Activated T-cell treated with anti-CD3 and anti-CD28 coated beads, Interleukin-2, amount 50 U/mL, for 72 hours (primary cell): ENCODE measurements around the gene CTAGE9. TPM values are rescaled to one million over a fixed set of nuclear protein-coding genes. Genes with fewer than 3 reads are reported as not detected.
A peak's percentile ranks its signal among the peaks of the same experiment; 100 is the strongest.
"Not testable (repeated sequence)": the region's sequence is repeated elsewhere in the genome, so short reads cannot be mapped to it uniquely, and the experiment has no call there.

Experiments used
- ATAC-seq, 2 donors: fragments of 150-1000 bp; cut with Tn5 transposase; replicated peaks in 1 of 2; 2 replicates each; pipeline ENCODE4 v1.10.0; 2021; ENCODE audit warnings: moderate library complexity in 2 of 2, mild to moderate bottlenecking in 1 of 2
- DNase-seq, 2 donors: peaks; one replicate each; pipeline ENCODE4 v3.0.0; 2021 to 2022; ENCODE audit warnings: mixed read lengths in 1 of 2
- H3K27ac Mint-ChIP-seq: one replicate; pipeline ENCODE4 v1.8.0; 2022; ENCODE audit warnings: mild to moderate bottlenecking, moderate library complexity, mixed read lengths
- H3K27me3 Mint-ChIP-seq: one replicate; pipeline ENCODE4 v1.8.0; 2022; ENCODE audit warnings: low read depth, mixed read lengths
- H3K36me3 Mint-ChIP-seq, 2 donors: one replicate each; pipeline ENCODE4 v1.8.0; 2022; ENCODE audit warnings: mixed read lengths in 2 of 2, mild to moderate bottlenecking in 1 of 2; ENCODE audit not compliant: insufficient read depth in 2 of 2
- H3K4me1 Mint-ChIP-seq: one replicate; pipeline ENCODE4 v1.8.0; 2022; ENCODE audit warnings: low read depth, mixed read lengths
- H3K4me3 Mint-ChIP-seq, 2 donors: one replicate each; pipeline ENCODE4 v1.8.0; 2022; ENCODE audit warnings: mild to moderate bottlenecking in 2 of 2, mixed read lengths in 2 of 2, moderate library complexity in 2 of 2
- H3K9me3 Mint-ChIP-seq, 2 donors: one replicate each; pipeline ENCODE4 v1.8.0; 2022; ENCODE audit warnings: mixed read lengths in 2 of 2
- total RNA-seq, 2 donors: library from RNA; stranded (reverse); gene quantifications; one replicate each; pipeline ENCODE4 v1.2.3, GENCODE V29; 2022

The CTAGE9 gene
- total RNA-seq, 2 donors from 2014 or later: not detected

- DNase-seq: no peak
- no peaks in the 10 kb centered on the region for H3K36me3 Mint-ChIP-seq
- H3K27ac Mint-ChIP-seq: no peak overlapping the region
- no peak for ATAC-seq
- peaks cover under 1% of the 10 kb centered on the region for H3K27me3 Mint-ChIP-seq
- H3K4me3 Mint-ChIP-seq: no peak overlapping the region
- no peaks in the 10 kb centered on the region for H3K4me1 Mint-ChIP-seq
- H3K9me3 Mint-ChIP-seq: no peaks in the 10 kb centered on the region
These were observed 10.3 kb upstream of the CTAGE9 start for GRCh38 chr6:131721161-131721560.

GRCh38 chr6:131717836-131718542 lies 7.2 kb upstream of the CTAGE9 start:
- Mint-ChIP-seq H3K4me1 (no peaks in the 10 kb centered on the region), H3K27me3 (peaks cover 5% of the 10 kb centered on the region), H3K9me3 (no peaks in the 10 kb centered on the region), H3K4me3 (no peak overlapping the region), H3K27ac (no peak overlapping the region), H3K36me3 (no peaks in the 10 kb centered on the region)
- no peak for ATAC-seq
- no peak for DNase-seq

GRCh38 chr6:131715567-131715966 lies 4.8 kb upstream of the CTAGE9 start:
- H3K4me1 Mint-ChIP-seq, H3K36me3 Mint-ChIP-seq, DNase-seq, H3K27ac Mint-ChIP-seq, H3K4me3 Mint-ChIP-seq, H3K27me3 Mint-ChIP-seq, H3K9me3 Mint-ChIP-seq: not testable (repeated sequence)
- peak in 1 of 2 donors; percentile 34 for ATAC-seq

- not testable (repeated sequence) for H3K4me3 Mint-ChIP-seq, H3K27me3 Mint-ChIP-seq, H3K36me3 Mint-ChIP-seq, DNase-seq, H3K4me1 Mint-ChIP-seq, ATAC-seq, H3K27ac Mint-ChIP-seq, H3K9me3 Mint-ChIP-seq
These were observed 6.9 kb downstream of the CTAGE9 start for GRCh38 chr6:131703905-131704304.

GRCh38 chr6:131700851-131701250 lies 10.0 kb downstream of the CTAGE9 start:
- not testable (repeated sequence) for ATAC-seq, H3K9me3 Mint-ChIP-seq, H3K4me3 Mint-ChIP-seq, H3K27ac Mint-ChIP-seq, H3K4me1 Mint-ChIP-seq, H3K27me3 Mint-ChIP-seq, H3K36me3 Mint-ChIP-seq, DNase-seq

- Mint-ChIP-seq H3K4me3 (no peak overlapping the region), H3K36me3 (no peaks in the 10 kb centered on the region), H3K4me1 (no peaks in the 10 kb centered on the region), H3K9me3 (no peaks in the 10 kb centered on the region), H3K27me3 (no peaks in the 10 kb centered on the region), H3K27ac (no peak overlapping the region)
- ATAC-seq: no peak
- DNase-seq: no peak
These were observed 13.9 kb downstream of the CTAGE9 start for GRCh38 chr6:131696956-131697355.

- no peaks in the 10 kb centered on the region for H3K9me3 Mint-ChIP-seq
- H3K36me3 Mint-ChIP-seq: no peaks in the 10 kb centered on the region
- ATAC-seq: peak; percentile 67 to 71
- peaks cover 1% of the 10 kb centered on the region for H3K4me1 Mint-ChIP-seq
- peak; percentile 29 to 37 for DNase-seq
- H3K27me3 Mint-ChIP-seq: no peaks in the 10 kb centered on the region
- H3K4me3 Mint-ChIP-seq: no peak overlapping the region
- no peak overlapping the region for H3K27ac Mint-ChIP-seq
These were observed 15.9 kb downstream of the CTAGE9 start for GRCh38 chr6:131694832-131695426.

- no peaks in the 10 kb centered on the region for H3K9me3 Mint-ChIP-seq
- no peak overlapping the region for H3K4me3 Mint-ChIP-seq
- peaks cover 17% of the 10 kb centered on the region for H3K4me1 Mint-ChIP-seq
- peaks cover 0 to 2% of the 10 kb centered on the region in 2 donors for H3K36me3 Mint-ChIP-seq
- H3K27ac Mint-ChIP-seq: no peak overlapping the region
- ATAC-seq: no peak
- peaks cover 6% of the 10 kb centered on the region for H3K27me3 Mint-ChIP-seq
- no peak for DNase-seq
These were observed 17.4 kb downstream of the CTAGE9 start for GRCh38 chr6:131693384-131693783.

- Mint-ChIP-seq H3K9me3 (no peaks in the 10 kb centered on the region), H3K36me3 (peaks cover 0 to 2% of the 10 kb centered on the region in 2 donors), H3K4me3 (no peak overlapping the region), H3K27ac (no peak overlapping the region), H3K4me1 (peaks cover 25% of the 10 kb centered on the region), H3K27me3 (peaks cover 6% of the 10 kb centered on the region)
- no peak for ATAC-seq
- DNase-seq: no peak
These were observed 18.2 kb downstream of the CTAGE9 start for GRCh38 chr6:131692589-131692988.

GRCh38 chr6:131692031-131692430 lies 18.8 kb downstream of the CTAGE9 start:
- Mint-ChIP-seq H3K4me1 (peaks cover 30% of the 10 kb centered on the region), H3K9me3 (no peaks in the 10 kb centered on the region), H3K4me3 (no peak overlapping the region), H3K27me3 (peaks cover 6% of the 10 kb centered on the region), H3K36me3 (peaks cover 0 to 2% of the 10 kb centered on the region in 2 donors), H3K27ac (no peak overlapping the region)
- ATAC-seq: no peak
- no peak for DNase-seq

- Mint-ChIP-seq H3K27me3 (peaks cover 6% of the 10 kb centered on the region), H3K9me3 (no peaks in the 10 kb centered on the region), H3K4me3 (peak overlapping the region; percentile 30 to 74), H3K36me3 (peaks cover 0 to 2% of the 10 kb centered on the region in 2 donors), H3K27ac (peak overlapping the region; percentile 74), H3K4me1 (peaks cover 50% of the 10 kb centered on the region)
- DNase-seq (peak in 1 of 2 donors; percentile 13), ATAC-seq (peak; percentile 70 to 78)
These were observed 22.5 kb downstream of the CTAGE9 start for GRCh38 chr6:131688286-131688685.

- Mint-ChIP-seq H3K27ac (no peak overlapping the region), H3K4me1 (peaks cover 54% of the 10 kb centered on the region), H3K9me3 (no peaks in the 10 kb centered on the region), H3K36me3 (peaks cover 0 to 2% of the 10 kb centered on the region in 2 donors), H3K27me3 (peaks cover 6% of the 10 kb centered on the region), H3K4me3 (no peak overlapping the region)
- peak in 1 of 2 donors; percentile 20 for ATAC-seq
- no peak for DNase-seq
These were observed 23.8 kb downstream of the CTAGE9 start for GRCh38 chr6:131687022-131687421.

GRCh38 chr6:131685266-131685780 lies 25.5 kb downstream of the CTAGE9 start:
- peaks cover 0 to 2% of the 10 kb centered on the region in 2 donors for H3K36me3 Mint-ChIP-seq
- peaks cover 6% of the 10 kb centered on the region for H3K27me3 Mint-ChIP-seq
- H3K27ac Mint-ChIP-seq: no peak overlapping the region
- H3K4me1 Mint-ChIP-seq: peaks cover 54% of the 10 kb centered on the region
- H3K4me3 Mint-ChIP-seq: peak overlapping the region; percentile 8 to 40
- DNase-seq: peak; percentile 16 to 56
- no peaks in the 10 kb centered on the region for H3K9me3 Mint-ChIP-seq
- ATAC-seq: peak; percentile 59 to 61
